ENCODE data around the gene MAFG.
A peak's percentile ranks its signal among the peaks of the same experiment; 100 is the strongest.

Gene MAFG

DNA sequence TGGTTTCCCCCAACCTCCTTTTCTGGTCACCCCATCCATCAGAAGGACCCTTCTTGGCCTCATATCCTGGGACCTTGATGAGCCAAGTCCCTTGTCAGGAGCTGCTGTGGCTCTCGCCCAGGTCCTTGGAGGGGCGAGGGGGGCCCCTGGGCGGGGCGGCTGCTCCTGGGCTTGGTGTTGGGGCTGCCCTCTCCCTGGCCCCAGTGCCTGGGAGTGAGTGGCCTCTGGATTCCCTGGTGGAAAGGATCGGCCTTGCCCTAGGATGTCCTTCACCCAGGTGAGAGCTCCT, 39.7 kb upstream of the MAFG start:
- peak overlapping the region; percentile 37 for H3K4me3 ChIP-seq (ENCODE audit: insufficient read depth, low read length, poor library complexity, severe bottlenecking)
- no peaks in the 10 kb centered on the region for H3K27me3 ChIP-seq (ENCODE audit: low read length)
- no peaks in the 10 kb centered on the region for H3K9me2 ChIP-seq (replicated peaks; ENCODE audit: insufficient read depth, low read length)
- H3F3A ChIP-seq (ENCODE audit: insufficient read depth): peaks cover 33% of the 10 kb centered on the region
- H4K20me1 ChIP-seq (ENCODE audit: low read depth, low read length): no peaks in the 10 kb centered on the region
- H3K4me2 ChIP-seq (ENCODE audit: low read depth, low read length, poor library complexity, severe bottlenecking): peak overlapping the region; percentile 57
- H3K36me3 ChIP-seq (ENCODE audit: low read length): no peaks in the 10 kb centered on the region
- no peaks in the 10 kb centered on the region for H3K79me2 ChIP-seq (ENCODE audit: insufficient read depth, low read length)
- peak overlapping the region; percentile 57 for H3K9ac ChIP-seq (ENCODE audit: low read length)
- H2AFZ ChIP-seq (ENCODE audit: low read depth, low read length, severe bottlenecking): peak overlapping the region; percentile 15
- peak overlapping the region; percentile 75 for H3K27ac ChIP-seq (ENCODE audit: low read depth, low read length)
- TF ChIP-seq EZH2phosphoT487 (conservative IDR thresholded peaks at IDR 0.05; ENCODE audit: low read length): no peak
- TF ChIP-seq, protein P1, sequence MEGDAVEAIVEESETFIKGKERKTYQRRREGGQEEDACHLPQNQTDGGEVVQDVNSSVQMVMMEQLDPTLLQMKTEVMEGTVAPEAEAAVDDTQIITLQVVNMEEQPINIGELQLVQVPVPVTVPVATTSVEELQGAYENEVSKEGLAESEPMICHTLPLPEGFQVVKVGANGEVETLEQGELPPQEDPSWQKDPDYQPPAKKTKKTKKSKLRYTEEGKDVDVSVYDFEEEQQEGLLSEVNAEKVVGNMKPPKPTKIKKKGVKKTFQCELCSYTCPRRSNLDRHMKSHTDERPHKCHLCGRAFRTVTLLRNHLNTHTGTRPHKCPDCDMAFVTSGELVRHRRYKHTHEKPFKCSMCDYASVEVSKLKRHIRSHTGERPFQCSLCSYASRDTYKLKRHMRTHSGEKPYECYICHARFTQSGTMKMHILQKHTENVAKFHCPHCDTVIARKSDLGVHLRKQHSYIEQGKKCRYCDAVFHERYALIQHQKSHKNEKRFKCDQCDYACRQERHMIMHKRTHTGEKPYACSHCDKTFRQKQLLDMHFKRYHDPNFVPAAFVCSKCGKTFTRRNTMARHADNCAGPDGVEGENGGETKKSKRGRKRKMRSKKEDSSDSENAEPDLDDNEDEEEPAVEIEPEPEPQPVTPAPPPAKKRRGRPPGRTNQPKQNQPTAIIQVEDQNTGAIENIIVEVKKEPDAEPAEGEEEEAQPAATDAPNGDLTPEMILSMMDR (IDR thresholded peaks at IDR 0.05; ENCODE audit: insufficient read depth, low read length, poor library complexity, severe bottlenecking): no peak
- no peaks in the 10 kb centered on the region for H3K9me3 ChIP-seq (ENCODE audit: insufficient read depth, low read length)

DNA sequence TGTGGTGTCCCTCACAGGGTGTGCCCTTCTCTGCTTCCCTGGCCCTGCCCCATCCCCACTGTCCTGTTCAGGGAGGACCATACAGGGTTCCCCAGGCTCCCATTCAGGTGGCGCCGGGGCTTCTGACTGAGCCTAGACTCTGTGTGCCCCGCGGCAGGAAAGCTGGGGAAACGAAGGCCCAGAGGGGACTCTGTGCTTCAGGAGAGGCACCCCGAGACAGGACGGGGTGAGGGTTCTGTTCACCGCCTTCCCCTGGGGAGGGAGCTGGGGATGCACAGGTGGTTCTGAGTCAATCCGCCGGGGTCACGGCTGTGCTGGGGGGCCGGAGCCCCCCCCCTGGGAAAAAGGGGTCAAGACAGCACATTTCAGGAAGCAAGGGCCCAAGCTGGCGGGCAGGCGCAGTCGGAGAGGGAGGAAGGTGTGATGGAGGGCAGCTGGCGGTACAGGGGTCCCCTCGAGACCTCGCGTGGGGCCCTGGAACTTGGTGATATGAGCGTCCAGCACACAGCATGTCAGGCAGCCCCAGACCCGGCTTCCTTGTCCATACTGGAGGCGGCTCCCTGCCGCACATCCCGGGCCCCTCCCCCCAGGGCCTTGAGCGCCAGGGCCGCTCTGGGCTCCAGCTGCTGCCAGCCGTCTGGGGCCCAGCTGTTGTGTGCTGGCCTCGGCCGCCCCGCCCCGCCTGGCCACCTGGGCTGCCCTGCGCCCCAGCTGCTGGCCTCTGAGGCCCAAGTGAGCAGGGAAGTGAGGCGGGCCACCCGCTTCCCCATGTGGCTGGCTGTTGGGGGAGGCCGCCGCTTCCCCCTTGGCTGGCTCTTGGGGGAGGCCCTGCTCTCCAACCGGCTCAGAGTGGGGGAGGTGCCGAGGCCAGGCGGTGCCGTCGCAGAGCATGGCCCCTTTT, 39.1 kb upstream of the MAFG start:
- H3K36me3 ChIP-seq (ENCODE audit: low read length): no peaks in the 10 kb centered on the region
- H3K9me2 ChIP-seq (replicated peaks; ENCODE audit: insufficient read depth, low read length): no peaks in the 10 kb centered on the region
- H3F3A ChIP-seq (ENCODE audit: insufficient read depth): peaks cover 33% of the 10 kb centered on the region
- H3K4me3 ChIP-seq (ENCODE audit: insufficient read depth, low read length, poor library complexity, severe bottlenecking): peak overlapping the region; percentile 37
- peak overlapping the region; percentile 57 for H3K4me2 ChIP-seq (ENCODE audit: low read depth, low read length, poor library complexity, severe bottlenecking)
- H3K27me3 ChIP-seq (ENCODE audit: low read length): no peaks in the 10 kb centered on the region
- no peaks in the 10 kb centered on the region for H3K79me2 ChIP-seq (ENCODE audit: insufficient read depth, low read length)
- no peaks in the 10 kb centered on the region for H4K20me1 ChIP-seq (ENCODE audit: low read depth, low read length)
- TF ChIP-seq EZH2phosphoT487 (conservative IDR thresholded peaks at IDR 0.05; ENCODE audit: low read length): no peak
- TF ChIP-seq, protein P1 (IDR thresholded peaks at IDR 0.05; ENCODE audit: insufficient read depth, low read length, poor library complexity, severe bottlenecking): no peak
- H3K9me3 ChIP-seq (ENCODE audit: insufficient read depth, low read length): no peaks in the 10 kb centered on the region
- H2AFZ ChIP-seq (ENCODE audit: low read depth, low read length, severe bottlenecking): no peak overlapping the region
- peak overlapping the region; percentile 75 for H3K27ac ChIP-seq (ENCODE audit: low read depth, low read length)
- peak overlapping the region; percentile 57 for H3K9ac ChIP-seq (ENCODE audit: low read length)

DNA sequence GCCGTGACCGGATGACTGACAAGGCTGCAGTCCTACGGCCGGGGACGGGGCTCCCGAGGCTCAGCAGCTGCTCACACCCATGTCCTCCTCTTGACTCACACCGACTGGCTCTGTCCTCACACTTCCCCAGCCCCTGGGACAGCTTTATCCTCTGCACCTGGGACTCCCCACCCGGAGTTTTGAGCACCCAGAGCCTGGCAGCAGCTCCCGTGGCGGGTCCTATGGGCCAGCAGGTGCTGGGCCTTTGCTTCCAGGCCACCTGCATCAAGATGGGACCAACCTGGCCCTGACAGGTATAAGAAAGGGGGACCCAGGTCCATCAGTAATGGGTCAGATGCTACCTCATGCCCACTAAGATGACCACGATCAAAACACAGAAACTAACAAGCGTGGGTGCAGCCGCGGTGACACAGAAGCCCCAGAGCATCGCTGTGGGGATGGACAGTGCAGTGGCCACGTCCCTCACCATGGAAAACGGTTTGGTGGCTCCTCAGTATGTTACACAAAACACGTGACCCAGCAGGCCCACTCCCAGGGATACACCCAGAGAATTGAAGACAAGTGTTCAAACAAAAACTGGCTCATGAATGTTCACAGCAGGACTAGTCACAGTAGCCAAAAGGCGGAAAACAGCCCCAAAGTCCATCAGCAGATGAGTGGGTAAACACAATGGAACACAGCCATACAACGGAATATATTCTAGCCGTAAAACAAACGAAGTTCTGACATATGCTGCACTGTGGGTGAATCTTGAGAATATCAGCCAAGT, 36.7 kb upstream of the MAFG start:
- Histone ChIP-seq H3K36me3 (ENCODE audit: low read length) (no peaks in the 10 kb centered on the region), H2AFZ (ENCODE audit: low read depth, low read length, severe bottlenecking) (no peak overlapping the region), H3K4me3 (ENCODE audit: insufficient read depth, low read length, poor library complexity, severe bottlenecking) (no peak overlapping the region), H3K9ac (ENCODE audit: low read length) (no peak overlapping the region), H3K79me2 (ENCODE audit: insufficient read depth, low read length) (peaks cover 2% of the 10 kb centered on the region), H3K27me3 (ENCODE audit: low read length) (no peaks in the 10 kb centered on the region), H3K9me2 (replicated peaks; ENCODE audit: insufficient read depth, low read length) (no peaks in the 10 kb centered on the region), H3K9me3 (ENCODE audit: insufficient read depth, low read length) (no peaks in the 10 kb centered on the region), H3F3A (ENCODE audit: insufficient read depth) (peaks cover 33% of the 10 kb centered on the region), H4K20me1 (ENCODE audit: low read depth, low read length) (no peaks in the 10 kb centered on the region), H3K27ac (ENCODE audit: low read depth, low read length) (0 out of 2 replicates have a peak overlapping the region, but pooled peaks have one; percentile 12), H3K4me2 (ENCODE audit: low read depth, low read length, poor library complexity, severe bottlenecking) (no peak overlapping the region)
- TF ChIP-seq, protein P1 (IDR thresholded peaks at IDR 0.05; ENCODE audit: insufficient read depth, low read length, poor library complexity, severe bottlenecking): no peak
- no peak for TF ChIP-seq EZH2phosphoT487 (conservative IDR thresholded peaks at IDR 0.05; ENCODE audit: low read length)

Data from SU-DHL-6 (cell line).